ENCODE measurements around the gene PTN. TPM values are rescaled to one million over a fixed set of nuclear protein-coding genes. Genes with fewer than 3 reads are reported as not detected.
A peak's percentile ranks its signal among the peaks of the same experiment; 100 is the strongest.

Gene PTN
- total RNA-seq, 4 donors from 2014 or later: 20.2 to 118 (median 59.4) TPM

- TF ChIP-seq POLR2A (IDR thresholded peaks at IDR 0.05): no peak
- H3K27ac ChIP-seq: peak overlapping the region; percentile 9 to 36
- intact Hi-C loops (cut with DNase I; ENCODE audit: low total_unique reads): no loop called here
- H3K36me3 ChIP-seq: no peaks in the 10 kb centered on the region
- H3K27me3 ChIP-seq: no peaks in the 10 kb centered on the region
- DNase-seq: no peak
- H3K4me1 ChIP-seq: no peaks in the 10 kb centered on the region
- no peaks in the 10 kb centered on the region for H3K9me3 ChIP-seq
- no peak overlapping the region for H3K4me3 ChIP-seq
Observed at GRCh38 chr7:137342265-137342664, 1.3 kb downstream of the PTN start.

- no peak for TF ChIP-seq POLR2A (IDR thresholded peaks at IDR 0.05)
- no peak for TF ChIP-seq CTCF (IDR thresholded peaks at IDR 0.05)
- Histone ChIP-seq H3K27ac (no peak overlapping the region), H3K4me1 (no peaks in the 10 kb centered on the region), H3K9me3 (no peaks in the 10 kb centered on the region), H3K36me3 (no peaks in the 10 kb centered on the region), H3K4me3 (no peak overlapping the region), H3K27me3 (no peaks in the 10 kb centered on the region)
- intact Hi-C loops (cut with DNase I; ENCODE audit: low total_unique reads): no loop called here
- DNase-seq: no peak
Observed at GRCh38 chr7:137337902-137338301, 5.6 kb downstream of the PTN start.

GRCh38 chr7:137335814-137336213, 7.7 kb downstream of the PTN start:
- no peak for TF ChIP-seq POLR2A (IDR thresholded peaks at IDR 0.05)
- no peak for TF ChIP-seq CTCF (IDR thresholded peaks at IDR 0.05)
- Histone ChIP-seq H3K27ac (no peak overlapping the region), H3K27me3 (no peaks in the 10 kb centered on the region), H3K4me1 (no peaks in the 10 kb centered on the region), H3K4me3 (no peak overlapping the region), H3K9me3 (no peaks in the 10 kb centered on the region), H3K36me3 (no peaks in the 10 kb centered on the region)
- DNase-seq: no peak
- intact Hi-C loops (cut with DNase I; ENCODE audit: low total_unique reads): no loop called here

DNA sequence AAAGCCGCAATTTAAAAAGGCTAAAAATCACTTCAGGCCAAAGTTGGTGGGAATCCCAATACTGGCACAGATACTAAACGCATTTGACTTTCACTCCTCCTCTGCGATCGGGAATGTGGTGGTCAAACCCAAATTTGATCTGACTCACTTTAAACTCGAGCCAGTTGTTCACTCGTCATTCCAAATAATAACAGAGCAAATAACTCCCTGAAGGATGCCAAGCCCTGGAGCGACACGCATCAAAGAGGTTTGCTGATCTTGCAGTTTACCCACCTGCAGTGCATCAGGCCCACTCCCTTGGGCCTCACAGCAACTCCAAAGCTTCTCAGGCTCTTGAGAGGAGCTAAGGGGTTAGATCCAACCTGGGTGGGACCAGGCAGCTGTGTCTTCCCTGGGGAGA, 12.2 kb downstream of the PTN start:
- Histone ChIP-seq H3K27ac (no peak overlapping the region), H3K4me1 (no peaks in the 10 kb centered on the region), H3K27me3 (no peaks in the 10 kb centered on the region), H3K9me3 (no peaks in the 10 kb centered on the region), H3K36me3 (no peaks in the 10 kb centered on the region), H3K4me3 (no peak overlapping the region)
- intact Hi-C loops (cut with DNase I; ENCODE audit: low total_unique reads): no loop called here
- no peak for DNase-seq
- TF ChIP-seq CTCF (IDR thresholded peaks at IDR 0.05): no peak
- TF ChIP-seq POLR2A (IDR thresholded peaks at IDR 0.05): no peak

DNA sequence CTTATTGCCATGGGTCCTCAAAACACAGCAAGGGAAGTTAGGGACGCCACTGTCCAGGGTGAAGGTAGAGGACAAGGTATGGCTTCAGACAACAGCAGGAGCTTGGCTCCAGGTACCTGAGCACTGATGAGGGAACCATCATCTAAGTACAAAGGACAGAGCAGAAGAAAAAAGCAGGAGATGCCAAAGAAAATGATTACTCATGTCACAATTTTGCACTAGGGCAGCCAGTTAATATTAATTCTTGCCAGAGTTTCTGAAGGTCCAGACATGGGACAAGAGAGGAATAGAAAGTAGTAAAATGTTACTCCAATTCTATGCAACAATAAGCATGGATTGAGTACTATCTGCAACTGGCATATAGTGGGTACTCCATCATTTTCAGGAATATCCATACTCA, 14.1 kb downstream of the PTN start:
- Histone ChIP-seq H3K4me3 (no peak overlapping the region), H3K9me3 (no peaks in the 10 kb centered on the region), H3K36me3 (no peaks in the 10 kb centered on the region), H3K27me3 (no peaks in the 10 kb centered on the region), H3K27ac (no peak overlapping the region), H3K4me1 (no peaks in the 10 kb centered on the region)
- TF ChIP-seq CTCF (IDR thresholded peaks at IDR 0.05) (no peak), POLR2A (IDR thresholded peaks at IDR 0.05) (no peak)
- intact Hi-C loops (cut with DNase I; ENCODE audit: low total_unique reads): no loop called here
- DNase-seq: no peak

Measured in uterus (tissue), 4 donors.